GM18505 (cell line): ENCODE results near the gene FRMD4A.

ENCODE experiments used
- ATAC-seq: cut with Tn5 transposase; IDR thresholded peaks from one replicate; pipeline ENCODE4 v1.9.1; 2021; ENCODE audit not compliant: unreplicated experiment
- POLR2A ChIP-seq: IDR thresholded peaks from 4 replicates; pipeline ENCODE4 v1.6.1; 2011; ENCODE audit warnings: borderline replicate concordance; ENCODE audit not compliant: insufficient read depth, insufficient read length; ENCODE audit errors: extremely low read depth

The FRMD4A gene

DNA sequence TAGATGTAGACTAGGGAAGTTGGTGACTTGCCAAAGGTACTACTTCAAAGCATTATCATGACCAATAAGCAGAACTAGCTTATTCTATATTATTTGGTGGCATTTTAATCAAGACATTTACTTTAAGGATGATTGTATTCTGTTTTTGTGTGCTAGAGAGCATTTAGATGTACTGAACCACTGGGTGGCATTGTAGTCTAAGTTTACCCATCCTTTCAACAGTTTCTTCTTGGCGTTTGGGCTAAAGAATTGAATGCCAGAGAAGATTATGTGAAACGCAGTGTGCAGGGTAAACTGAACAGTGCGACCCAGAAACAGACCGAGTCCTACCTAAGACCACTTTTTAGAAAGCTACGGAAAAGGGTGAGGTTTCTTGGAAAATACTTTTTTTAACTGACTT lies 717.2 kb downstream of the FRMD4A start:
- no peak for ATAC-seq
- TF ChIP-seq POLR2A, result no peak

DNA sequence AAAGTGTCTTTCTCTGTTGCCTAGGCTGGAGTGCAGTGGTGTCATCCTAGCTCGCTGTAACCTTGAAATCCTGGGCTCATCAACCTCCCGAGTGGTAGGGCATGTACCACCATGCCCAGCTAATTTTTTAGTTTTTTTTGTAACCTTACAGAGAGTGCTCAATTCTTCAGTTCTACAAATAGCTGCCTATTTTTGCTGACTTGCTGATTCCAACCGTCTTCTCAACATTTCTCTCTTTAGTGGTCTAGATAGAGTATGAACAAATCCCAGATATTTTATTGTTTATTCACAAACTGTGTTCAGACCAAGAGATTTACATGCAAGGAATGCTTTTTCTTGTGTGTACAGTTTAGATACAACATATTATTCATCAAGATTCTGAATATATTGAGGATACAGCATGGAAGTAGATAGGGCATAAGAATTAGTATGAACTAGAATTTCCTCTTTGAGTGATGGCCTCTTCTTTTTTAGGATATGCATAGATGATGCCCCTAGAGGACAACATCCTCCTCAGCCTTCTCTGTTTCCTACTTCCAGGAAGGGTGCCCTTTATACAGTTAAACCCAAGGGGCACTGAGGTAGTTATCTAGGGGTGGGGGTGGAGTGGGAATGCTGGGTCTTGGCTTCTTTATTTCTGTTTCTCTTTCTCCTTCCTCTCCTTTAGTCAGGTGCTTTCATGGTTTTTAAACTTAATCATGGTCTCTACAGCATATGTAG lies 717.9 kb downstream of the FRMD4A start:
- no peak for ATAC-seq
- no peak for TF ChIP-seq POLR2A

GRCh38 chr10:13608246-13608853 lies 722.4 kb downstream of the FRMD4A start:
- no peak for ATAC-seq
- no peak for TF ChIP-seq POLR2A

DNA sequence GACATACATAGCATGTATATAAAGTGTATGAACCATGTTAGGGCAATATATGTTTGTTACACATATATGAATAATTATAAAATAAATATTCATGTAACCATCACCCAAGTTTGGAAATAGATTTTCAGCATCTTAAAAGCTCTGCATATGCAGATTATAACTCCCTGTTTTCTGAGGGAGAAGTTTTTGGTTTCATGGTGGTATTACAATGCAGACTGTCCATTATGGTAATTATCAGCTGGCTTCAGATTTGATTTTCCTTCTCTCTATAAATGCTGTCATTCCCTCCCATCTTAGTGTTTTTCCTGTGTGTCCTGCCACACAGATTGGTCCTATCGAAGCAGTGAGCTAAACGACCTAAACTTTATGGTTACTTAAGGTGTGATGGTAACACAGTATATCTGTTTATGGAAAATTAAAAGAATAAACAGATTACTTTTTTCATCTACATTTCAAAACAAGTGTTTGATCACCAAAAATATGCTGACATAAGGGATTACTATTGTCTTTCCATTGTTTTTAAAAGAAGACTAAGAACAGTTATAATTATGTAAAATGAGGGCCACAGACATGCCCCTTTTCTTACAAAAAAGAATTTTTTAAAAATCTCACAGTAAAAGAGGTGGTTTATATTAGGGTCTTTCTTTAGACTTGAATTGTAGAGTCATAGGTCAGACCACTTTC lies 726.2 kb downstream of the FRMD4A start:
- TF ChIP-seq POLR2A, result no peak
- no peak for ATAC-seq

DNA sequence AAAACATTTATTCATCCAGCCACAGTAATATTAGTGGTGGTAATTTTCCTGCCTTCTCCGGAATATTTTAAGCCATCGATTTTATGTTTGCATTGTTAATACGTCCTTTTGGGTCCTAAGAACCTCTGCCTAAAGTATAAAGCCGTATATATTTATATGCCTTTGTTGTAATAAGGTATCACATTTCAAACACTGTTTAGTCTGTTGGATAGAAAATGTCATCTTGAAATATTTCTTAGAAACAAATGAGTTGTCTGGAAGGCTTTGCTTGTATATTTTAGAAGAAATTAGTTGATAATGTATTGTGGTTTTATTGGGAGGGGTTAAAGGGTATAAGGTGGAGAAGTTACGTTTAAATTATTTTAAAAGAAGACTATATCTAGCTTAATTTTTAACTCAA lies 732.8 kb downstream of the FRMD4A start:
- TF ChIP-seq POLR2A, result no peak
- ATAC-seq, result no peak

GRCh38 chr10:13594641-13595040 lies 736.1 kb downstream of the FRMD4A start:
- TF ChIP-seq POLR2A, result no peak
- ATAC-seq, result no peak
